NOMO-1 treated with DMSO at 0.1 percent for 48 hours (cell line): ENCODE measurements around the gene CFHR4.
"Not testable (repeated sequence)": the region's sequence is repeated elsewhere in the genome, so short reads cannot be mapped to it uniquely, and the experiment has no call there.

ENCODE experiments used
- DNase-seq: peaks from one replicate; lab custom pipeline; 2025; ENCODE audit not compliant: unreplicated experiment; lab: John Stamatoyannopoulos, UW

The CFHR4 gene

DNA sequence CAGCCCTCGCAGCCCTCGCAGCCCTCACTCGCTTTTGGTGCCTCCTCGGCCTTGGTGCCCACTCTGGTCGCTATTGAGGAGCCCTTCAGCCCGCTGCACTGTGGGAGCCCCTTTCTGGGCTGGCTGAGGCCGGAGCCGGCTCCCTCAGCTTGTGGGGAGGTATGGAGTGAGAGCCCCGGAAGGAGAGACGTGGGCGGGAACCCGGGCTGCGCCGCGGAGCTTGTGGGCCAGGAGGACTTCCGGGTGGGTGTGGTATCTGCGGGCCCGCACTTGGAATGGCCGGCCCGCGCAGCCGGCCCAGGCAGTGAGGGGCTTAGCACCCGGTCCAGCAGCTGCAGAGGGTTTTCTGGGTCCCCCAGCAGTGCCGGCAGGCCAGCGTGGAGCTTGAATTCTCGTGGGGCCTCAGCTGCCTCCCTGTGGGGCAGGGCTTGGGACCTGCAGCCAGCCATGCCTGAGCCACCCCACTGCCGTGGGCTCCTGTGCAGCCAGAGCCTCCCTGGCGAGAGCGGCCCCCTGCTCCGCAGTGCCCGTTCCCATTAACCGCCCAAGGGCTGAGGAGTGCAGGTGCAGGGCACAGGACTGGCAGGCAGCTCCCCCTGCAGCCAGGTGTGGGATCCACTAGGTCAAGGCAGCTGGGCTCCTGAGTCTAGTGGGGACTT lies 45.8 kb downstream of the CFHR4 start:
- no peak for DNase-seq

DNA sequence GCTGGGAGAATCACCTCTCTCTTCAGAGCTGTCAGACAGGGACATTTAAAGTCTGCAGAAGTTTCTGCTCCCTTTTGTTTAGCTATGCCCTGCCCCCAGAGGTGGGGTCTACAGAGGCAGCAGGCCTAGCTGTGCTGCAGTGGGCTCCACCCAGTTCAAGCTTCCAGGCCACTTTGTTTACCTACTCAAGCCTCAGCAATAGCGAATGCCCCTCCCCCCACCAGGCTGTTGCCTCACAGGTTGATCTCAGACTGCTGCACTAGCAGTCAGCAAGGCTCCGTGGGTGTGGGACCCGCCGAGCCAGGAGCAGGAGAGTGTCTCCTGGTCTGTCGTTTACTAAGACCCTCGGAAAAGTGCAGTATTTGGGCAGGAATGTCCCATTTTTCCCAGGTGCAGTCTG lies 53.6 kb downstream of the CFHR4 start:
- DNase-seq, result not testable (repeated sequence)

DNA sequence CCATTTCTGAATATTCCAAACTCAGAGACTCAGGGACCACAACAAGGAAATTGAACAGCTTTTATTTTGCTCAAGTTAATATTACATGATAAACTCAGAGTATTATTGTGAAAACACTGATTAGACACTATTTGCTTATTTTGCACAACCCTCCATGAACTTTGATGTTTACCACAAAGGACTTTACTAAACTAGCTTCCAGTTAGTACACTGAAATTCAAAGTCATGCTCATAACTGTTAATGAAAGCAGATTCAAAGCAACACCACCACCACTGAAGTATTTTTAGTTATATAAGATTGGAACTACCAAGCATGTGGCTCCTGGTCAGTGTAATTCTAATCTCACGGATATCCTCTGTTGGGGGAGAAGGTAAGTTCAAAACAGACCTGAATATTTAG lies 55.7 kb downstream of the CFHR4 start, which contains the start of gene CFHR2:
Gene CFHR2, plus strand, starts transcription at position 171 of the 400 bp plus-strand sequence. Its CDS starts 143 bp downstream, at position 314.
- not testable (repeated sequence) for DNase-seq

DNA sequence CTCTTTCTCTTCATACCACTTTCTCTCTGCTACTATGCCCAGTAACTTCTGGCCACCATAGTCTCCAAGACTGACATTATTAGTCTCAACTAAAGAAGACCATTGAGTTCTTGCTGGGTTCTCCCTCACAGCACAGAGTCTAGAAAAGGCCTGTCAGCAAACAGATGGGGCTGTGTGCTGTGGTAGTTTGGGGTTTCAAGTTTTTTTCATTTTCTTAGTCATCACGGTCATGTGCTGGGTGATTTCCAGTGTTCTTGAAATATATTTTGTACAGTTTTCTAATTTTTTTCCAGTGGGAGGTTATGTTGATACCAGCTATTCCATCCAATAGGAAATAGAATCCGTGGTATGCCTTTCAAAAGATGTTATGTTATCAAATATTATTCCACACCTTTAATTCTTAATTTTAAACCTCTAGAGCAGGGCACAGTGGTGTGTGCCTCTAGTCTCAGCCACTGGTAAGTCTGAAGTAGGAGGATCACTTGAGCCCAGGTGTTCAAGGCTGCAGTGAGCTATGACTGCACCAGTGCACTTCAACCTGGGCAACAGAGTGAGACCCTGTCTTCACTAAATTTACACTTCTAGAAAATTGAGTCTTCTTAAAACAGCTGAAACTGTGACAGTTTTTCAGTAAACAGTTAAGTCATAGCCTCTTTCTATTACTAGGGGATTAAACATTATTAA lies 64.0 kb downstream of the CFHR4 start:
- DNase-seq, result no peak

DNA sequence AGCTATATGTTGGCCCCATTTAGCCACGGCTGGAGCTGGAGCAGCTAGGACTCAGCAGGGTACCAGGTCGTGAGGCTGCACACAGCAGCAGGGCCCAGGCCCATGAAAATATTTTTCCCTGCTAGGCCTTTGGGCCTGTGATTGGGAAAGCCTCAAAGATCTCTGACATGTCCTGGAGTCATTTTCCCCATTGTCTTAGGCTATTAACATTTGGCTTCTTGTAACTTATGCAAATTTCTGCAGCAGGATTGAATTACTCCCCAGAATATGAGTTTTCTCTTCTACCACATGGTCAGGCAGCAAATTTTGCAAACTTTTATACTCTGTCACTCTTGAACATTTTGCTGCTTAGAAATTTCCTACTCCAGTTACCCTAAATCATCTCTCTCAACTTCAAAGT lies 66.9 kb downstream of the CFHR4 start:
- no peak for DNase-seq

DNA sequence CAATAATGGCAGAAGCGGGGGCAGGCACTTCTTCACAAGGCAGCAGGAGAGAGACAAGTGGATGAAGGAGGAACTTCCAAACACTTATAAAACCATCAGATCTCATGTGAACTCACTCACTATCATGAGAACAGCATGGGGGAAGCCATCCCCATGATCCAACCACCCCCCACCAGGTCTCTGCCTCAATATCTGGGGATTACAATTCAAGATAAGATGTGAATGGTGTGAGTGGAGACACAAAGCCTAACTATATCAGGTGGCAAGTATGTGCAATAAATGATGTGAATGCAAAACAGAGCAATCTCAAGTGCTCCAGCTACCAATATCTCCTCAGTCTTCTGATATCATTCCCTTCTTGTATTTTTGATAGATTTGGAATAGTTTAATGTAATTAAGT lies 68.1 kb downstream of the CFHR4 start:
- no peak for DNase-seq

DNA sequence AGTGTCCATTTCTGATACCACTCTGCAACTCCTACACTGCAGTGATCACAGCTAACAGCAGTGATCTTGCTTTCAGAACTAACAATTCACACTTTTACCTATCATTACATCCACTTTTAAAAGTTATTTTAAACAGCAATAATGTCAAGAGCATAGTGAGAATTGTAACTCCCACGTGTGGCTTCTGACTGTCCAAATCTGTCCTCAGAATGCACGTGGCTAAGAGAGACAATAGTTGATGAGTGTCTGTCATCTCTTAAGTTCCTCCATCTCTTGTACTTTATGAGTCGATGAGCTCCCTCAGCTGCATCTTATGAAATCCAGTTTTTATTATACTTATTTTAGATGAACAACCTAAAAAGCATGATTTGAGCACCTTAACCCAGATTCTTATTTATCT lies 73.0 kb downstream of the CFHR4 start:
- DNase-seq, result no peak
